CD14-positive monocyte (primary cell): Measurements from ENCODE around the gene IL10RB. TPM values are rescaled to one million over a fixed set of nuclear protein-coding genes. Genes with fewer than 3 reads are reported as not detected.
A peak's percentile ranks its signal among the peaks of the same experiment; 100 is the strongest.

Experiments used
- DNase-seq, 3 donors: peaks; one replicate each; pipeline ENCODE4 v3.0.0-alpha.2; 2011 to 2022
- H2AFZ ChIP-seq: 2 replicates; pipeline ENCODE4 v1.6.0; 2012; ENCODE audit warnings: mild to moderate bottlenecking, low read depth, low read length, inconsistent platforms; ENCODE audit not compliant: insufficient read depth, poor library complexity, severe bottlenecking
- H3K27ac ChIP-seq, 2 donors: 1 replicate in 1 of 2; 2 replicates in 1 of 2; pipeline ENCODE4 v1.5.1; 2012 to 2013; ENCODE audit warnings: low read length in 2 of 2, control low read depth in 1 of 2, inconsistent platforms in 1 of 2, low read depth in 1 of 2, mild to moderate bottlenecking in 1 of 2
- H3K27me3 ChIP-seq, 2 donors: one replicate each; pipeline versions ENCODE4 v1.6.0 to v1.6.1; 2011 to 2013; ENCODE audit warnings: low read length in 2 of 2; ENCODE audit not compliant: control insufficient read depth in 2 of 2, insufficient read depth in 2 of 2
- H3K36me3 ChIP-seq, 2 donors: replicated peaks in 1 of 2; 1 replicate in 1 of 2; 2 replicates in 1 of 2; pipeline versions ENCODE4 v1.5.1 to v1.6.1; 2012 to 2013; ENCODE audit warnings: low read length in 2 of 2, control low read depth in 1 of 2, inconsistent platforms in 1 of 2, mild to moderate bottlenecking in 1 of 2; ENCODE audit not compliant: insufficient read depth in 2 of 2, control insufficient read depth in 1 of 2
- H3K4me1 ChIP-seq, 2 donors: 1 replicate in 1 of 2; 2 replicates in 1 of 2; pipeline versions ENCODE4 v1.5.1 to v1.6.1; 2012 to 2013; ENCODE audit warnings: low read length in 2 of 2, control low read depth in 1 of 2, inconsistent platforms in 1 of 2, mild to moderate bottlenecking in 1 of 2, moderate library complexity in 1 of 2; ENCODE audit not compliant: insufficient read depth in 2 of 2, control insufficient read depth in 1 of 2
- H3K4me2 ChIP-seq: replicated peaks from 2 replicates; pipeline ENCODE3; 2012; ENCODE audit warnings: low read length, moderate library complexity, mild to moderate bottlenecking; ENCODE audit not compliant: poor library complexity, severe bottlenecking; ENCODE audit errors: extremely low read depth
- H3K4me3 ChIP-seq, 3 experiments: fragments of 200-600 bp in 1 of 3; sonication (generic) in 1 of 3; replicated peaks in 1 of 3; 1 replicate in 2 of 3; 2 replicates in 1 of 3; pipeline ENCODE4 v1.5.1; 2011 to 2013; ENCODE audit warnings: low read length in 3 of 3, mild to moderate bottlenecking in 3 of 3, control low read depth in 2 of 3, low read depth in 2 of 3, inconsistent platforms in 1 of 3, moderate library complexity in 1 of 3
- H3K79me2 ChIP-seq: 2 replicates; pipeline ENCODE4 v1.6.0; 2012; ENCODE audit warnings: mild to moderate bottlenecking, control low read depth, inconsistent platforms, low read length, moderate library complexity; ENCODE audit not compliant: insufficient read depth
- H3K9ac ChIP-seq: 2 replicates; pipeline ENCODE4 v1.6.0; 2017; ENCODE audit warnings: low read length, mild to moderate bottlenecking; ENCODE audit not compliant: insufficient read depth, poor library complexity, severe bottlenecking
- H3K9me3 ChIP-seq, 2 donors: replicated peaks in 1 of 2; 1 replicate in 1 of 2; 2 replicates in 1 of 2; pipeline versions ENCODE4 v1.5.1 to v1.6.1; 2012 to 2013; ENCODE audit warnings: low read length in 2 of 2, control low read depth in 1 of 2; ENCODE audit not compliant: control insufficient read depth in 1 of 2, insufficient read depth in 1 of 2
- H4K20me1 ChIP-seq: 2 replicates; pipeline ENCODE4 v1.6.0; 2012; ENCODE audit warnings: mild to moderate bottlenecking, low read length, control low read depth, moderate library complexity; ENCODE audit not compliant: insufficient read depth
- H3K27ac Mint-ChIP-seq, 7 donors: one replicate each; pipeline ENCODE4 v1.8.0; 2020; ENCODE audit warnings: mild to moderate bottlenecking in 7 of 7, mixed read lengths in 7 of 7, moderate library complexity in 6 of 7, inconsistent platforms in 2 of 7
- H3K27me3 Mint-ChIP-seq, 3 donors: one replicate each; pipeline ENCODE4 v1.8.0; 2021 to 2022; ENCODE audit warnings: low read depth in 3 of 3, mild to moderate bottlenecking in 3 of 3, mixed read lengths in 3 of 3, moderate library complexity in 3 of 3, inconsistent platforms in 1 of 3
- H3K36me3 Mint-ChIP-seq, 2 donors: one replicate each; pipeline ENCODE4 v1.8.0; 2020; ENCODE audit warnings: mixed read lengths in 2 of 2, inconsistent platforms in 1 of 2, mild to moderate bottlenecking in 1 of 2
- H3K4me1 Mint-ChIP-seq: one replicate; pipeline ENCODE4 v1.8.0; 2020; ENCODE audit warnings: mild to moderate bottlenecking, mixed read lengths
- H3K4me3 Mint-ChIP-seq, 2 donors: one replicate each; pipeline ENCODE4 v1.8.0; 2020; ENCODE audit warnings: mild to moderate bottlenecking in 2 of 2, mixed read lengths in 2 of 2, moderate library complexity in 1 of 2
- H3K9me3 Mint-ChIP-seq, 7 donors: one replicate each; pipeline ENCODE4 v1.8.0; 2020 to 2022; ENCODE audit warnings: mixed read lengths in 7 of 7, mild to moderate bottlenecking in 6 of 7, moderate library complexity in 6 of 7, inconsistent platforms in 2 of 7
- WGBS: methylation state at CpG from one replicate; pipeline ENCODE4 v1.1.5; 2013; ENCODE audit warnings: missing lambda C conversion rate; ENCODE audit not compliant: insufficient coverage; 5-methylcytosine and 5-hydroxymethylcytosine counted together
- intact Hi-C, 2 donors: fragments of 100-400 bp; cut with micrococcal nuclease; formaldehyde crosslinking; loops; one replicate each; pipeline versions ENCODE4 v1.15.0 to v1.15.1; 2023
- polyA plus RNA-seq, 3 donors: library from polyadenylated mRNA; depleted of rRNA in 1 of 3; unstranded in 2 of 3; stranded (reverse) in 1 of 3; fragments of 300-500 nt in 2 of 3; fragments of >200 nt in 1 of 3; fragmentation: Illumina TruSeq in 2 of 3; gene quantifications; 1 replicate in 2 of 3; 2 replicates in 1 of 3; pipeline ENCODE4 v1.2.3, GENCODE V29; 2012 to 2021
- TF ChIP-seq, protein P1 (sequence below): fragments of 200-600 bp; IDR thresholded peaks from one replicate; pipeline ENCODE4 v1.8.0; 2022; ENCODE audit warnings: antibody characterized with exemption, mild to moderate bottlenecking

Gene IL10RB
- polyA plus RNA-seq, 3 donors = 79.0 to 225 (median 212) TPM

DNA sequence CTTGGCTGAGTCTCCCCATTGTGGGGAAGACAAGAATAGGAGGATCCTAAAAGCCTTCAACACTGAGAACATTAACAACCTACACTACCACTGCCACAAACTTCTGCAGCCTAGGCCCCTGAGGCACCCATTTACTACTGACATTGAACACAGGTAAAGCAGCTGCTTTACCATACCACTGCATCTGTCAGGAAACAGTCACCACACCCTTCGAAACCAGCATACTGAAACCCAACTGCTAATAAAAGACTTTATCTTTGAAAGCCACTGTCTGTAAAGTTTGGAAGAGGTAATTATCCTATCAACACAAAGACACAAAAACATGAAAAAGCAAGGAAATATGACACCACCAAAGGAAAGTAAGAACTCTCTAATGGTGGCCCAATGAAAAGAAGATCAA, 66.0 kb downstream of the IL10RB start:
- Histone ChIP-seq H3K27me3 (no peaks in the 10 kb centered on the region), H4K20me1 (peaks cover 91% of the 10 kb centered on the region), H3K9ac (no peak overlapping the region), H3K4me1 (peaks cover 7 to 13% of the 10 kb centered on the region in 2 donors), H3K9me3 (peaks cover 0 to 5% of the 10 kb centered on the region in 2 donors), H3K79me2 (peaks cover 93% of the 10 kb centered on the region), H3K4me2 (no peak overlapping the region), H2AFZ (no peak overlapping the region), H3K4me3 (no peak overlapping the region), H3K27ac (peak overlapping the region in 1 of 2 donors; percentile 34), H3K36me3 (peaks cover 27 to 54% of the 10 kb centered on the region in 2 donors)
- H3K36me3 Mint-ChIP-seq = peaks cover 30 to 45% of the 10 kb centered on the region in 2 donors
- no CpG with 5 or more reads among the region's 1 CpG for WGBS
- H3K27me3 Mint-ChIP-seq = no peaks in the 10 kb centered on the region
- peaks cover 2 to 14% (median 9%) of the 10 kb centered on the region in 7 donors for H3K9me3 Mint-ChIP-seq
- H3K27ac Mint-ChIP-seq = peak overlapping the region in 1 of 7 donors; percentile 37
- peaks cover 29% of the 10 kb centered on the region for H3K4me1 Mint-ChIP-seq
- intact Hi-C loops = loop anchor here in 1 of 2 donors (5.0 kb wide), 1 partner anchor 35 kb away; no protein-coding TSS in a partner anchor
- DNase-seq = no peak
- no peak overlapping the region for H3K4me3 Mint-ChIP-seq
- TF ChIP-seq, protein P1, sequence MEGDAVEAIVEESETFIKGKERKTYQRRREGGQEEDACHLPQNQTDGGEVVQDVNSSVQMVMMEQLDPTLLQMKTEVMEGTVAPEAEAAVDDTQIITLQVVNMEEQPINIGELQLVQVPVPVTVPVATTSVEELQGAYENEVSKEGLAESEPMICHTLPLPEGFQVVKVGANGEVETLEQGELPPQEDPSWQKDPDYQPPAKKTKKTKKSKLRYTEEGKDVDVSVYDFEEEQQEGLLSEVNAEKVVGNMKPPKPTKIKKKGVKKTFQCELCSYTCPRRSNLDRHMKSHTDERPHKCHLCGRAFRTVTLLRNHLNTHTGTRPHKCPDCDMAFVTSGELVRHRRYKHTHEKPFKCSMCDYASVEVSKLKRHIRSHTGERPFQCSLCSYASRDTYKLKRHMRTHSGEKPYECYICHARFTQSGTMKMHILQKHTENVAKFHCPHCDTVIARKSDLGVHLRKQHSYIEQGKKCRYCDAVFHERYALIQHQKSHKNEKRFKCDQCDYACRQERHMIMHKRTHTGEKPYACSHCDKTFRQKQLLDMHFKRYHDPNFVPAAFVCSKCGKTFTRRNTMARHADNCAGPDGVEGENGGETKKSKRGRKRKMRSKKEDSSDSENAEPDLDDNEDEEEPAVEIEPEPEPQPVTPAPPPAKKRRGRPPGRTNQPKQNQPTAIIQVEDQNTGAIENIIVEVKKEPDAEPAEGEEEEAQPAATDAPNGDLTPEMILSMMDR = no peak

DNA sequence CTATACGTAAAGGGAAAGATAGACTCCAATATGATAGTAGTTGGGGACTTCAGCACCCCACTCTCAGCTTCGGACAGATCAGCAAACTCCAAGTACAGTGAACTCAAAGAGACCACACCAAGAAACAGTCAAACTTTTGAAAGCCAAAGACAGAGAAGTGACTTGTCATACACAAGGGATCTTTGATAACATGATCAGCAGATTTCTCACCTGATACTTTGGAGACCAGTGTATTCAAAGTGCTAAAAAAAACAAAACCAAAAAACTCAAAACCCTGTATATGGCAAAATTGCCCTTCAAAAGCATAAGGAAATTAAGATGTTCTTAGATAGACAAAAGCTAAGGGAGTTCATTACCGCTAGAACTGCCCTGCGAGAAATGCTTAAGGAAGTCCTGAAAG, 68.0 kb downstream of the IL10RB start:
- Mint-ChIP-seq H3K4me3 (no peak overlapping the region), H3K27ac (peak overlapping the region in 3 of 7 donors; percentile 18 to 67 (median 37)), H3K9me3 (peaks cover 2 to 14% (median 9%) of the 10 kb centered on the region in 7 donors), H3K36me3 (peaks cover 32 to 57% of the 10 kb centered on the region in 2 donors), H3K4me1 (peaks cover 20% of the 10 kb centered on the region), H3K27me3 (no peaks in the 10 kb centered on the region)
- peaks cover 30 to 65% of the 10 kb centered on the region in 2 donors for H3K36me3 ChIP-seq
- peaks cover 0 to 5% of the 10 kb centered on the region in 2 donors for H3K9me3 ChIP-seq
- H3K9ac ChIP-seq = no peak overlapping the region
- H3K4me1 ChIP-seq = peaks cover 7 to 8% of the 10 kb centered on the region in 2 donors
- H3K79me2 ChIP-seq = peaks cover 91% of the 10 kb centered on the region
- no peaks in the 10 kb centered on the region for H3K27me3 ChIP-seq
- TF ChIP-seq, protein P1 = no peak
- peaks cover 88% of the 10 kb centered on the region for H4K20me1 ChIP-seq
- WGBS = 100% methylated on average over 1 of the region's 4 CpGs
- H3K4me3 ChIP-seq = no peak overlapping the region
- H3K4me2 ChIP-seq = no peak overlapping the region
- no peak overlapping the region for H2AFZ ChIP-seq
- intact Hi-C loops = loop anchor here in 1 of 2 donors (5.0 kb wide), 1 partner anchor 37 kb away; no protein-coding TSS in a partner anchor
- H3K27ac ChIP-seq = peak overlapping the region in 1 of 2 donors; percentile 36
- DNase-seq = no peak
